ENCODE measurements around the gene MEGF9.

Gene MEGF9

GRCh38 chr9:120702075-120702474, 12.2 kb downstream of the MEGF9 start:
- DNase-seq, result no peak

- no peak for DNase-seq
Observed at GRCh38 chr9:120701248-120701647, 13.0 kb downstream of the MEGF9 start.

GRCh38 chr9:120698766-120699165, 15.5 kb downstream of the MEGF9 start:
- peak; percentile 15 to 55 for DNase-seq

- DNase-seq, result no peak
Observed at GRCh38 chr9:120697448-120697847, 16.8 kb downstream of the MEGF9 start.

DNA sequence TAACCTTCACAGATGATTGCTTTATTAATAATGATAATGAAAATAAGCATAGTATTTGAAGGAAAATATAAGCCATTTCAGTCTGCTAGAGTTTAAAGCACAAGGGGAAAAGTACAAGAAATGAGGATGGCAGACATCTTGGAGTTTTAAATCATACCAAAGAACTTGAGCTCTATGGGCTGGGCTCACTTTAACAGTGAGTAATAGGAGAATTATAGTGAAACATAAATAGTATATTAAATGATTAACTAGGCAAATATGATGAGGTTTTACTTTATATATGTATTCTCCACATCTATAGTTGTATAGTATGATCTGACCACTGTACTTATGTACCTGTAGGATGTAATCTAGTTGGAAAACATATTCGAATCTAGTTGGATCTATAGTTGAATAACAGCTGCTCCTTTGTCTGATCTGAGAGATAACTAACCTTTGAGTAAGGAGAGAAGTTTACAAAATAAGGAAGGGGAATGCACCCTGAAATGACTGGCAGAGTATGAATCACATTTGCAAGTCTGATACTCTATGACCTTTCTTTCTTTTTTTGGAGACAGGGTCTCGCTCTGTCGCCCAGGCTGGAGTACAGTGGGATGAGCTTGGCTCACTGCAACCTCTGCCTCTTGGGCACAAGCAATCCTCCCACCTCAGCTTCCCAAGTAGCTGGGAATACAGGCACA, 17.6 kb downstream of the MEGF9 start:
- no peak for DNase-seq

DNA sequence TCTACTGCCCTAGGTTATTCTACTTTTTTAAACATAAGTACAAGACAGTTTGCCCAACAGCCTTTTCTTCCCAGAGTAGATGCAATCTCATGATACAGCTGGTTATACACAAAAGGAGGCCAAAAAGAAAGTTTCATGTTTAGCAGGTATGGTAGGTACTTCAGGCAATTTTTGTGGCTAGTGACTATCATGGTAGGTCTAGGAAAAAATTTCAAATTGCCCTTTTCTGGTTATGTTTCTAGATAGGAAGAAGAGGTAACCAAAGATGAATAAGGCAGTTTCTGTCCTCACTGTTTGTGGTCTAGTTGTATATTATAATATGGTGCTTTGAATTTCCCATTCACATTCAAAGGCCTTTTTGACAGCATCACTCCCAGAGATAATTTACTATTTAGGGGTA, 19.7 kb downstream of the MEGF9 start:
- no peak for DNase-seq

DNA sequence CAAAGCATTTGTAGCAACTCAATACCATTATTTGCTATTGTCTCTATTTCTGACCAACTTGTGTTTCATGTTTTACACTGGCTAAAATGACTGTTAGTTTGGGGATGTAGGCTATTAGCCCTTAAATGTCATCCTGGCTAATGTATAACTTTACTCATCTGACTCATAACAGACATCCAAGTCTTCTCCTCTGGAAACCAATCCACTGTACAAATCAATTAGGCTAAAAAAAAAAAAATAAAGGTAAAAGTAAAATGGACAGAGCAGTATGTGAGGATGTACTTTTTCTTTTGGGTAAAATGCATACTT, 20.6 kb downstream of the MEGF9 start:
- DNase-seq, result no peak

- no peak for DNase-seq
Observed at GRCh38 chr9:120692901-120693699, 21.2 kb downstream of the MEGF9 start.

DNA sequence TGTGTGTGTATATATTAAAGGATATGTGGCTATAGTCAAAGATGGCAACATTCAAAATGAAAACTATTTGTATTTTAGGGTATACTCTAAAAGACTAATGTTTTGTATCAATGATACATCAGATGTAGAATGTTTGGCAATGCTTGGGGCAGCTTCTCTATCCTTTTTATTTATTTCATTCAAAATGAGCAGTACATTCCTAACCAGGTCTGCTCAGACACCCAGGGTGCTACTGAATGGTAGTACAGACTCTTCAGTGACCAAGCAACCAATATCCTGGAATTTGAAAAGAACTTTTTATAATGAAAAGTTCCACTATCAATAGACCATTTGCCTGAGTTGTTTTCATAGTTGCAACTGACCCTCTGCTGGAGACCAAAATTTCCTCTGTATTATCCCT, 23.9 kb downstream of the MEGF9 start:
- DNase-seq, result no peak

DNA sequence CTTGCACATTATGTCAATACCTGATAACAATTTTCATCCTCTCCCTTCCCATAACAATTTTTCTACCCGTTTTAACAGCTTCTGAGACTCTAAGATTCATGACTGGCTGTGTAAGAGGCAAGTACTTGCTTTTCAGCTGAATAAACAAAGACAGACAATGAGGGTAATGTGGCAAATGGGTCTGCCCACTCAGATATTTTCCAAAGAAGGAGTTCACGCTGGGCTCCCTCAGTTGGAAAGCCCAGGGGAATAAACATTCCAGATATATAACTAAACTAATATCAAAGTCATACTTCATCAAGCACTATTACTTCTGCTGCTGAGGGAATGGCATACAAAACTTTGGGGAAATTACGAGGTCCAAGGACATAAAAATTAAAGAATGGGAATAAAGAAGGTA, 24.4 kb downstream of the MEGF9 start:
- DNase-seq, result peak in 1 of 2 experiments; percentile 68

DNA sequence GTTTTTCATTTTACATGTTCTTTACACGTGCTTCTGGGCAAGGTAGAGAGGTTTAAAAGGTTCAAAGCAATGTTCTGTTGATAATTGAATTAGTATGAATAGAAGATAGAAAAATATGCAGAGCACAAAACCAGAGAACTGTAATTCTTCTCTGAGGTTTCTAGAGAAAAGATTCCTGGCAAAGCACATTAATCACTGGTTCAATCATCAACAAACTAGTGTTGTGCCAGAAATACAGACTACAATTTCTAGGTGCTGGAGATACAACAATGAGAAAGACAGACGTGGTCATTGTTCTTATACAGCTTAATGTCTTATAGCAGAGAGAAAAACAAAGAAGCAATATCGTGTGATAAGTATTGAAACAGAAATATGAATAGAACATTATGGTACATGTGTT, 25.5 kb downstream of the MEGF9 start:
- no peak for DNase-seq

DNA sequence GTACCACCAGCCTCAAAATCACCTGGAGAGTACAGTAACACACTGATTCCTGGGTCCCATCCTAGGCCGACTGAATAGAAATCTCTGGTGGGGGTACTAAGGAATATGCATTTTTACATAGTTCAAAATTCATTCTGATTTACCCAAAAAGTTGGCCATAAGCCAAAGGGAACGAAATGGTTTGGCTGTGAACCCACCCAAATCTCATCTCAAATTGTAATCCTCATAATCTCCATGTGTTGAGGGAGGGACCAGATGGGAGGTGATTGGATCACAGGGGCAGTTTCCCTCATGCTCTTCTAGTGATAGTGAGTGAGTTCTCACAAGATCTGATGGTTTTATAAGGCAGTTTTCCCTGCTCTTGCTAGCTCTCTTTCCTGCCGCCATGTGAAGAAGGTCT, 31.1 kb downstream of the MEGF9 start:
- DNase-seq, result no peak

DNA sequence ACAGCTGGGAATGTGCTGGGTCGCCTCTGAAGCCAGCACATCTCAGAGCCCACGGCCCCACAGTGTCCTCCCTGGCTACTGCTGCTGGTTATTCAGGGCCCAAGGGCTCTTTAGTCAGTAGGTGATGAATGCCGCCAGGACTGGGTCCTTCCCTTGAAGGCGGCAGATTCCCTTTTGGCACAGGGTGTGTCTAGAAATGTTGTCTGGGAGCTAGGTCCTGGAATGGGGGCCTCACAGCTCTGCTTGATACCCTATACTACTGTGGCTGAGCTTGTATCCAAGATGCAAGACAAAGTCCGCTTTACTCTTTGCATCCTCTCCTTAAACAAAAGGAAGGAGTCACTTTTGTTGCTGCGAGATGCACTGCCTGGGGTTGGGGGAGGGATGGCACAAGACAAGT, 33.1 kb downstream of the MEGF9 start:
- no peak for DNase-seq

DNA sequence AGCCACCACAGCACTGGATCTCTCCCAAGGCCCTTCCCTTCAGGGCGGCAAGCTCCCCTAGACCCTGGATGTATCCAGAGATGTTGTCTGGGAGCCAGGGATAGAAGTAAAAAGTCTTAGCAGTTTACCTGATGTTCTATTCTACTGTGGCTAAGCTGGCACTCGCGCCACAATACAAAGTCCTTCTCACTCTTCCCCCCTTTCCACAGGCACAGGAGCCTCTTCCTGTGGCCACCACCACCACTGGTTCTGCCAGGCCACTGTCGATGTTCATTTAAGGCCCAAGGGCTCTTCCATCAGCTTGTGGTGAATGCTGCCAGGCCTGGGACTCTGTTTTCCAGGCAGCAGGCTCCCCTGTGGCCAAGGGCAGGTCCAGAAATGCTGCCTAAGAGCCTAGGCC, 33.7 kb downstream of the MEGF9 start:
- no peak for DNase-seq

- no peak for DNase-seq
Observed at GRCh38 chr9:120680161-120680560, 34.1 kb downstream of the MEGF9 start.

GRCh38 chr9:120677965-120678364, 36.3 kb downstream of the MEGF9 start:
- peak; percentile 24 to 80 for DNase-seq

DNA sequence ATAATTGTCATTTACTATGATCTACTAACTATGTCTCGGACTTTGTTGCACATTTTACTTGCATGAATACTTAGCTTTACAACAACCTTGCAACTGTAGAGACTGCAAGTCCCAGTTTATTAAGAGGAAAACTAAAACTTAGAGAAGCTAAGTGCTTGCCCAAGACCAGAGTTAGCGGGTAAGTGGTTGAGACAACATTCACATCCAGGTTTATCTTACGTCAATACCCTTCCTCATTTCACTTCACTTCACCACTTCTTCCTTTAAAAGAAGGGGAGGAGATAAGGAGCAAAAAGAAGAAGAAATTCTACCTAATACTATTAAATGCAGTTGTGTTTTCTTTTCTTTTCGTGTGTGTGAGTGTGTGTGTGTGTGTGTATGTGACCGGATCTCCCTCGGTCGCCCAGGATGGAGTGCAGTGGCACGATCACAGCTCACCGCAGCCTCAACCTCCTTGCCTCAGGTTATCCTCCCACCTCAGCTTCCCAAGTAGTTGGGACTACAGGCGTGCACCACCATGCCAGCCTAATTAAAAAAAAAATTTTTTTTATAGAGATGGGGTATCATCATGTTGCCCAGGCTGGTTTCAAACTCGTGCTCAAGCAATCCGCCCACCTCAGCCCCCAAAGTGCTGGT, 37.4 kb downstream of the MEGF9 start:
- no peak for DNase-seq

- peak in 1 of 2 experiments; percentile 20 for DNase-seq
Observed at GRCh38 chr9:120668399-120668798, 45.9 kb downstream of the MEGF9 start.

GRCh38 chr9:120663950-120664349, 50.3 kb downstream of the MEGF9 start:
- DNase-seq, result no peak

DNA sequence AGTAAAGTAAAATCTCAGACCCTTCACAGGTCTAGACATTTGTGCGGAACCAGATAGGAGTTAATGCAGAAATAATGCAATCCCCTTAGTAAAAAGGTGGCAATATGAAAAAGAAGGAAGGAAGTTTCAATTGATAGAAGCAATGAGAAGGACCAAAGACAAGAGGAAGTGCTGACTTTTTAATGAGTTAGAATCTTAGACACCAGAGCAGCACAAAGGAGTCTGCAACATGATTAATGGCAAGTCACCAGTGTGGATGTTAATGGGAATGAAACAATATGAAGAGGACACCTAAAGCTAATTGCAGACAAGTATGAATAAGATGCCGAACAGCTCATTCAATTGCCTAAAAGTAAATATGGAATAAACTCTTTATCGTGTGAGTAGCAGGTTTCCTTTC, 50.9 kb downstream of the MEGF9 start:
- no peak for DNase-seq

GRCh38 chr9:120662513-120662912, 51.8 kb downstream of the MEGF9 start:
- no peak for DNase-seq

GRCh38 chr9:120659676-120660075, 54.6 kb downstream of the MEGF9 start:
- no peak for DNase-seq

DNA sequence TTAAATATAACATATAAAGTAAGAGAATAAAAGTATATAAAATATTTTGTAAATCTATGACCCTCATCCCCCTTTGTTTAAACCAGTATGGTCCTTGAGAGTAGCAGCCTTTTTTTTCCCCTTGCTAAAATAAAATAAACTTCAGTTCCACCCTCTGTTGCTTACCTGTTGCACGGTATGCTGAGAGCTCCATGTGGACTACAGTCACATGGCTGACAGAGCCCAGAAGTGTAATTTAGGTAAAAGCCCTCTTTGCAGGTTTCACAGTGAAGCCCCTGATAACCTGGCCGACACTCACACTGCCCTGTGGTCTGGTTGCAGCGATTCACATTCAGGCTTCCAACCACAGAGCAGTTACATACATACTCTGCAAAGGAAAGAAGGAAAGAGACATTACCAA, 55.1 kb downstream of the MEGF9 start:
- no peak for DNase-seq

GRCh38 chr9:120655005-120655622, 59.2 kb downstream of the MEGF9 start:
- no peak for DNase-seq

Measured in NCI-H2081 (cell line).